CD14-positive monocyte (primary cell): ENCODE measurements around the gene ARHGAP40. TPM values are rescaled to one million over a fixed set of nuclear protein-coding genes. Genes with fewer than 3 reads are reported as not detected.

Experiments
- DNase-seq, 3 donors: peaks; one replicate each; pipeline ENCODE4 v3.0.0-alpha.2; 2011 to 2022
- H2AFZ ChIP-seq: 2 replicates; pipeline ENCODE4 v1.6.0; 2012; ENCODE audit warnings: mild to moderate bottlenecking, low read depth, low read length, inconsistent platforms; ENCODE audit not compliant: insufficient read depth, poor library complexity, severe bottlenecking
- H3K27ac ChIP-seq, 2 donors: 1 replicate in 1 of 2; 2 replicates in 1 of 2; pipeline ENCODE4 v1.5.1; 2012 to 2013; ENCODE audit warnings: low read length in 2 of 2, control low read depth in 1 of 2, inconsistent platforms in 1 of 2, low read depth in 1 of 2, mild to moderate bottlenecking in 1 of 2
- H3K27me3 ChIP-seq, 2 donors: one replicate each; pipeline versions ENCODE4 v1.6.0 to v1.6.1; 2011 to 2013; ENCODE audit warnings: low read length in 2 of 2; ENCODE audit not compliant: control insufficient read depth in 2 of 2, insufficient read depth in 2 of 2
- H3K36me3 ChIP-seq, 2 donors: replicated peaks in 1 of 2; 1 replicate in 1 of 2; 2 replicates in 1 of 2; pipeline versions ENCODE4 v1.5.1 to v1.6.1; 2012 to 2013; ENCODE audit warnings: low read length in 2 of 2, control low read depth in 1 of 2, inconsistent platforms in 1 of 2, mild to moderate bottlenecking in 1 of 2; ENCODE audit not compliant: insufficient read depth in 2 of 2, control insufficient read depth in 1 of 2
- H3K4me1 ChIP-seq, 2 donors: 1 replicate in 1 of 2; 2 replicates in 1 of 2; pipeline versions ENCODE4 v1.5.1 to v1.6.1; 2012 to 2013; ENCODE audit warnings: low read length in 2 of 2, control low read depth in 1 of 2, inconsistent platforms in 1 of 2, mild to moderate bottlenecking in 1 of 2, moderate library complexity in 1 of 2; ENCODE audit not compliant: insufficient read depth in 2 of 2, control insufficient read depth in 1 of 2
- H3K4me2 ChIP-seq: replicated peaks from 2 replicates; pipeline ENCODE3; 2012; ENCODE audit warnings: low read length, moderate library complexity, mild to moderate bottlenecking; ENCODE audit not compliant: poor library complexity, severe bottlenecking; ENCODE audit errors: extremely low read depth
- H3K4me3 ChIP-seq, 3 experiments: fragments of 200-600 bp in 1 of 3; sonication (generic) in 1 of 3; replicated peaks in 1 of 3; 1 replicate in 2 of 3; 2 replicates in 1 of 3; pipeline ENCODE4 v1.5.1; 2011 to 2013; ENCODE audit warnings: low read length in 3 of 3, mild to moderate bottlenecking in 3 of 3, control low read depth in 2 of 3, low read depth in 2 of 3, inconsistent platforms in 1 of 3, moderate library complexity in 1 of 3
- H3K79me2 ChIP-seq: 2 replicates; pipeline ENCODE4 v1.6.0; 2012; ENCODE audit warnings: mild to moderate bottlenecking, control low read depth, inconsistent platforms, low read length, moderate library complexity; ENCODE audit not compliant: insufficient read depth
- H3K9ac ChIP-seq: 2 replicates; pipeline ENCODE4 v1.6.0; 2017; ENCODE audit warnings: low read length, mild to moderate bottlenecking; ENCODE audit not compliant: insufficient read depth, poor library complexity, severe bottlenecking
- H3K9me3 ChIP-seq, 2 donors: replicated peaks in 1 of 2; 1 replicate in 1 of 2; 2 replicates in 1 of 2; pipeline versions ENCODE4 v1.5.1 to v1.6.1; 2012 to 2013; ENCODE audit warnings: low read length in 2 of 2, control low read depth in 1 of 2; ENCODE audit not compliant: control insufficient read depth in 1 of 2, insufficient read depth in 1 of 2
- H4K20me1 ChIP-seq: 2 replicates; pipeline ENCODE4 v1.6.0; 2012; ENCODE audit warnings: mild to moderate bottlenecking, low read length, control low read depth, moderate library complexity; ENCODE audit not compliant: insufficient read depth
- H3K27ac Mint-ChIP-seq, 7 donors: one replicate each; pipeline ENCODE4 v1.8.0; 2020; ENCODE audit warnings: mild to moderate bottlenecking in 7 of 7, mixed read lengths in 7 of 7, moderate library complexity in 6 of 7, inconsistent platforms in 2 of 7
- H3K27me3 Mint-ChIP-seq, 3 donors: one replicate each; pipeline ENCODE4 v1.8.0; 2021 to 2022; ENCODE audit warnings: low read depth in 3 of 3, mild to moderate bottlenecking in 3 of 3, mixed read lengths in 3 of 3, moderate library complexity in 3 of 3, inconsistent platforms in 1 of 3
- H3K36me3 Mint-ChIP-seq, 2 donors: one replicate each; pipeline ENCODE4 v1.8.0; 2020; ENCODE audit warnings: mixed read lengths in 2 of 2, inconsistent platforms in 1 of 2, mild to moderate bottlenecking in 1 of 2
- H3K4me1 Mint-ChIP-seq: one replicate; pipeline ENCODE4 v1.8.0; 2020; ENCODE audit warnings: mild to moderate bottlenecking, mixed read lengths
- H3K4me3 Mint-ChIP-seq, 2 donors: one replicate each; pipeline ENCODE4 v1.8.0; 2020; ENCODE audit warnings: mild to moderate bottlenecking in 2 of 2, mixed read lengths in 2 of 2, moderate library complexity in 1 of 2
- H3K9me3 Mint-ChIP-seq, 7 donors: one replicate each; pipeline ENCODE4 v1.8.0; 2020 to 2022; ENCODE audit warnings: mixed read lengths in 7 of 7, mild to moderate bottlenecking in 6 of 7, moderate library complexity in 6 of 7, inconsistent platforms in 2 of 7
- CTCF ChIP-seq: fragments of 200-600 bp; IDR thresholded peaks from one replicate; pipeline ENCODE4 v1.8.0; 2022; ENCODE audit warnings: antibody characterized with exemption, mild to moderate bottlenecking
- WGBS: methylation state at CpG from one replicate; pipeline ENCODE4 v1.1.5; 2013; ENCODE audit warnings: missing lambda C conversion rate; ENCODE audit not compliant: insufficient coverage; 5-methylcytosine and 5-hydroxymethylcytosine counted together
- intact Hi-C, 2 donors: fragments of 100-400 bp; cut with micrococcal nuclease; formaldehyde crosslinking; loops; one replicate each; pipeline versions ENCODE4 v1.15.0 to v1.15.1; 2023
- polyA plus RNA-seq, 3 donors: library from polyadenylated mRNA; depleted of rRNA in 1 of 3; unstranded in 2 of 3; stranded (reverse) in 1 of 3; fragments of 300-500 nt in 2 of 3; fragments of >200 nt in 1 of 3; fragmentation: Illumina TruSeq in 2 of 3; gene quantifications; 1 replicate in 2 of 3; 2 replicates in 1 of 3; pipeline ENCODE4 v1.2.3, GENCODE V29; 2012 to 2021

The ARHGAP40 gene
- polyA plus RNA-seq, 3 donors = not detected

- H3K4me3 Mint-ChIP-seq = peak overlapping the region; percentile 65 to 82
- H3K27ac Mint-ChIP-seq = peak overlapping the region in 3 of 7 donors; percentile 28 to 60 (median 45)
- Histone ChIP-seq H3K27me3 (peaks cover 0 to 11% of the 10 kb centered on the region in 2 donors), H3K79me2 (no peaks in the 10 kb centered on the region), H3K4me2 (peak overlapping the region; percentile 76), H2AFZ (peak overlapping the region; percentile 37), H3K9ac (no peak overlapping the region), H3K4me3 (peak overlapping the region in 1 of 3 experiments; percentile 51), H3K36me3 (no peaks in the 10 kb centered on the region), H4K20me1 (no peaks in the 10 kb centered on the region), H3K9me3 (no peaks in the 10 kb centered on the region), H3K27ac (no peak overlapping the region), H3K4me1 (peaks cover 8 to 11% of the 10 kb centered on the region in 2 donors)
- H3K9me3 Mint-ChIP-seq = no peaks in the 10 kb centered on the region
- peak; percentile 95 for TF ChIP-seq CTCF
- H3K4me1 Mint-ChIP-seq = peaks cover 9% of the 10 kb centered on the region
- peak; percentile 75 to 83 (median 77) for DNase-seq
- H3K27me3 Mint-ChIP-seq = peaks cover 30 to 42% (median 42%) of the 10 kb centered on the region in 3 donors
- H3K36me3 Mint-ChIP-seq = no peaks in the 10 kb centered on the region
- 2% methylated on average over 30 of the region's 50 CpGs for WGBS
- intact Hi-C loops = loop anchor here (2.0 to 10.0 kb wide), 4 partner anchors 101 to 409 kb away; partner anchors contain the start of gene ACTR5 (in 2 of the 2)
These were observed 44.6 kb downstream of the ARHGAP40 start for GRCh38 chr20:38645980-38646858.

DNA sequence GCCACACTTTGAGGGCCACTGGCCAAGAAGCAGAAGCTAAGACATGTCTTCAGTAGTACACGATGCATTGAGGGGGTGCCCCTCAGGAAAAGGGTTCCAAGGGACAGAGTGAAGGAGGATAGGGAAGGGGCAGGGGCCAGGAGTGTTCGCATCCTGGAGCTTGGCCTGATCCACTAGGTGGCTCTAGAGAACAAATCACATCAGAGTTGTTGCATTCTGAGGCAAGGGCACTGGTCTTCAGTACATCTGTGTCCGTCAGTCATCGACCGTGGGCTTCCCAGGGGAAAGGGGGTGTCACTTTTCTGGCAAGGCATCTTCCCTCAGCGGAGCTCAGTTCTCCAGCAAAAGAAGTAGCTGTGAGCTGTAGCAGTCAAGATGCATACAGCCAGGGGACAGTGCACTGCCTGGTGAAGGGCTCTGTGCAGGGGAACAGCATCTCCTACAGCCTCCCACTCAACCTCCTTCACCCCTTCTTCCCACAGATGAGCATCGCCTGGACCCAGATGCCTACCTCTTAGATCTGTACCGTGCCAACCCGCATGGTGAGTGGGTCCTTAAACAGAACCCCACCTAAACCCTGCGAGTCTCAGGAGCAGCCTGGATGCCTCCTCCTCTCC, 47.8 kb downstream of the ARHGAP40 start:
- H3K4me3 Mint-ChIP-seq = no peak overlapping the region
- Histone ChIP-seq H3K27ac (no peak overlapping the region), H3K79me2 (no peaks in the 10 kb centered on the region), H3K9ac (no peak overlapping the region), H3K4me3 (no peak overlapping the region), H3K4me2 (no peak overlapping the region), H3K27me3 (peaks cover 0 to 11% of the 10 kb centered on the region in 2 donors), H2AFZ (no peak overlapping the region), H3K4me1 (peaks cover 8 to 11% of the 10 kb centered on the region in 2 donors), H3K36me3 (no peaks in the 10 kb centered on the region), H4K20me1 (no peaks in the 10 kb centered on the region), H3K9me3 (no peaks in the 10 kb centered on the region)
- peaks cover 12 to 35% (median 32%) of the 10 kb centered on the region in 3 donors for H3K27me3 Mint-ChIP-seq
- H3K9me3 Mint-ChIP-seq = peaks cover 0 to 3% (median 0%) of the 10 kb centered on the region in 7 donors
- peaks cover 9% of the 10 kb centered on the region for H3K4me1 Mint-ChIP-seq
- H3K27ac Mint-ChIP-seq = peak overlapping the region in 1 of 7 donors; percentile 37
- 21% methylated on average over 5 of the region's 10 CpGs for WGBS
- intact Hi-C loops = loop anchor here (5.0 to 10.0 kb wide), 3 partner anchors 98 to 405 kb away; partner anchors contain the start of gene ACTR5 (in 2 of the 2)
- TF ChIP-seq CTCF = peak; percentile 12
- H3K36me3 Mint-ChIP-seq = no peaks in the 10 kb centered on the region
- DNase-seq = no peak
